GM13977 (cell line): ENCODE data around the gene IFT88.
"Not testable (repeated sequence)": the region's sequence is repeated elsewhere in the genome, so short reads cannot be mapped to it uniquely, and the experiment has no call there.

Source experiments
- DNase-seq: peaks from one replicate; pipeline ENCODE4 v3.0.0; 2012; ENCODE audit warnings: low spot score
- in situ Hi-C: fragments of 300-500 bp; cut with MboI; formaldehyde crosslinking; loops from one replicate; pipeline ENCODE4 v1.12.0; 2022; ENCODE audit warnings: low sequenced_read_pairs, low pct_unique_long_range_greater_than_20kb, mixed read lengths, inconsistent platforms; ENCODE audit not compliant: unreplicated experiment
- TF ChIP-seq, protein P1 (sequence below): IDR thresholded peaks from 2 replicates; pipeline ENCODE4 v1.5.1; 2012; ENCODE audit warnings: mild to moderate bottlenecking, control low read depth; ENCODE audit not compliant: insufficient read depth; ENCODE audit errors: extremely low read depth, missing control alignments

The IFT88 gene

DNA sequence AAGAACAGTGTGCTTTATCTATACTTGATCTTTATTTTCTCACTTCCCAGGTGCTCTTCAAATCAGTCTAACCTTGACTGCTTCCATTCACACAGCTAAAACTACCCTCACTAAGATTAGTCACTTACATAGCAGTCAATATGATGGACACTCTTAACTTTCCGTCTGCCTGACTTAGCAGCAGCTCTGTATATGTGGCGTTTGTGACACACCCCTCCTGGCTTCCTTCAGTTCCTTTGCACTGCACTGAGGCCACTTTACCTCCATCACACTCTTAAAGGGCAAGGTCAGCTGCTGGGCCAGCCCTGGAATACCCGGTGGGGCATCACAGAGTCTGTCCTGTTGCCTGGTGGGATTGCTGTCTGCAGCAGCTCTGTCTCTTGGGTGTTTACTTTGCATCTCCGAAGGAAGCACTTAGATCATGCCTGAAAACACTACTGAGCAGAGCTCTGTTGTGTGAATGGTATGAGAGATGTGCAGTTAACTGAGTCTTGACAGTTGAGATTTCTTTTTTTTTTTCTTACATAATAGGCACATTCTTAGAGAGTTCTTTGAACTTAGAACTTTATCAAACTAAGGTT, 101.0 kb downstream of the IFT88 start:
- no peak for DNase-seq
- in situ Hi-C loops = no loop called here
- TF ChIP-seq, protein P1, sequence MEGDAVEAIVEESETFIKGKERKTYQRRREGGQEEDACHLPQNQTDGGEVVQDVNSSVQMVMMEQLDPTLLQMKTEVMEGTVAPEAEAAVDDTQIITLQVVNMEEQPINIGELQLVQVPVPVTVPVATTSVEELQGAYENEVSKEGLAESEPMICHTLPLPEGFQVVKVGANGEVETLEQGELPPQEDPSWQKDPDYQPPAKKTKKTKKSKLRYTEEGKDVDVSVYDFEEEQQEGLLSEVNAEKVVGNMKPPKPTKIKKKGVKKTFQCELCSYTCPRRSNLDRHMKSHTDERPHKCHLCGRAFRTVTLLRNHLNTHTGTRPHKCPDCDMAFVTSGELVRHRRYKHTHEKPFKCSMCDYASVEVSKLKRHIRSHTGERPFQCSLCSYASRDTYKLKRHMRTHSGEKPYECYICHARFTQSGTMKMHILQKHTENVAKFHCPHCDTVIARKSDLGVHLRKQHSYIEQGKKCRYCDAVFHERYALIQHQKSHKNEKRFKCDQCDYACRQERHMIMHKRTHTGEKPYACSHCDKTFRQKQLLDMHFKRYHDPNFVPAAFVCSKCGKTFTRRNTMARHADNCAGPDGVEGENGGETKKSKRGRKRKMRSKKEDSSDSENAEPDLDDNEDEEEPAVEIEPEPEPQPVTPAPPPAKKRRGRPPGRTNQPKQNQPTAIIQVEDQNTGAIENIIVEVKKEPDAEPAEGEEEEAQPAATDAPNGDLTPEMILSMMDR = no peak

DNA sequence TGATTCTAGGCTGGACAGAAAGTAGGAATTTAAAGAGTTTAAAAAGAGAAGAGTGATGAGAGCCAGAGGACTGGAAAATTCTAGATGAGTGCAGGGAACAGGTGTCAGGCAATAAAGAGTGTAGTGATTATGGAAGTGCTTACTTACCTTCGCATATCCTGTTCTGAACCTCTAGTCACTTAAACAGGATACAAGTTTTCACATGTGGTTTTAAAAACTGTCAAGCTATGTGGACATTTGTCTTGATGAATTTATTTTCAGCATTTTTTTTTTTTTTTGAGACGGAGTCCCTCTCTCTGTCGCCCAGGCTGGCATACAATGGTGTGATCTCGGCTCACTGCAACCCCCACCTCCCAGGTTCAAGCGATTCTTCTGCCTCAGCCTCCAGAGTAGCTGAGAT, 102.2 kb downstream of the IFT88 start:
- DNase-seq = no peak
- in situ Hi-C loops = no loop called here
- TF ChIP-seq, protein P1 = no peak

DNA sequence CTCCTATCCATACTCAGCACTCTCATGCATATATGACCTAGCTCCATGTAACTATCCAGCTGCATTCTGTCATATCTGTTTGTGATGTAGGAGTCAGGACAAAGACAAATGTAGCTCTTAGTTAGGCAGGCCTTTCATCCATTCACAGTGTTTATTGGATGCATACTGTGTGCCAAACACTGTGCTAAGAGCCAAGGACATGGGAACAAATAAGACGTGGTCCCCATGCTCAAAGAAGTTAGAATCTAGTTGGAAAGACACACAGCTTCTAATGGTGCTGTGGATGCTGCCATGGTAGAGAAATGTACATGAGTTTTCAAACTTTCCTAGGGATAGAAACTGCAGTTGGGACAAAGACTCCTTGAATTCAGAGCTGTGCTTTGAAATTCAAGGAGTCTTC, 104.8 kb downstream of the IFT88 start:
- TF ChIP-seq, protein P1 = no peak
- in situ Hi-C loops = no loop called here
- no peak for DNase-seq

DNA sequence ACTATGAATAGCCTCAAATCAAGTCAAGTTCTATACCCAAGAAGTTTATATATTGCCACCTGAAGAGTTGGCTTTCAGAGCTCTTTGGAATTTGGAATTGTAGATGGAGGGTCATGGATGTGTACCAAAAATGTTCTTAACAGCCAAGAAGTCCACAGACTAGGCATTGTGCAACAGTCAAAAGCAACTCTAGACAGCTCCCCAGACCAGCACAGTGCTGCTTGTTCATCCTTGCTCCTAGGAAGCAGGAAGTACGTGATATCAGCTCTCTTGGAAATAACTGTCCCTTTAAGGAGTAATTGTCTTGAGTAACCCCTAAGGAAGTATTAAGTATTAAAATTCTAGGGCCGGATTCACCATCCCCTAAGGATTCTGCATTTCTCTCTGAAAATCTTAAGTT, 105.8 kb downstream of the IFT88 start:
- TF ChIP-seq, protein P1 = no peak
- no peak for DNase-seq
- in situ Hi-C loops = no loop called here

DNA sequence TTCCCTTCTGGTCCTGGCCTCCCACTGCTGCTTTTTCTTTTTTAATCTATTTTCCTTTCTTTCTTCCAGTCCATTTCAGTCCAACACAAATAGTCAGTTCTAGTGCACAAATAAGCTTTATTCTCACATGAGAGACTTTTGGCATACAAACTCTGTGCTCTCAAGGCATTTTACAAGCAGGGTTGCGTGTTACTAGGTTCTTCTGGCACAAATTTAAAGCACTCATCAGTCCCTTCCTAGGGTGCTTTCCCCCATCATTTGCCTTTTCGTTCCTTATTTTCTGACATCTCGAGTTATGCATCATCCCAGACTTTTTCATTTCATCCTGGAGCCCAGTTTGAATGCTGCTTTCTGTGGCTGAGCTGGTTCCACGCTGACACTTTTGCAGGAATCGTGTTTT, 106.8 kb downstream of the IFT88 start:
- DNase-seq = no peak

DNA sequence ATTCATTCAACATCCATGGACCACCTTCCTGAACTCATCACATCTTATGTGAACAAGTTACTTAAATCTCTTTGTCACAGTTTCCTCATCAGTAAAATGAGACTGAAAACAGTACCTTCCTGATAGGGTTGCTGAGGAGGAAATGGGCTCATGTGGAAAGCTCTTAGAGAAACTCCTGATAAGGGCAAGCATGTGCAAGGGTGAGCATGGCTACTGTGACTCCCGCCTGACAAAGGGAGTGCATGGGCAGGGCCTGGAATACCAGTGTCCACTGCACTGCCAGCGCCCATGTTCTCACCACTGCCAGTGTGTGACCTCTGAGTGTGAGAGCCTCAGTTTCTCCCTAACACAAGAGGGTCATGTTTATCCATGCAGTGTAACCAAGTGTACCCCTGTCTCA, 109.3 kb downstream of the IFT88 start:
- TF ChIP-seq, protein P1 = no peak
- in situ Hi-C loops = no loop called here
- no peak for DNase-seq

More for the DNA sequence above, 106.8 kb downstream of the IFT88 start:
- in situ Hi-C loops = no loop called here
- TF ChIP-seq, protein P1 = no peak

DNA sequence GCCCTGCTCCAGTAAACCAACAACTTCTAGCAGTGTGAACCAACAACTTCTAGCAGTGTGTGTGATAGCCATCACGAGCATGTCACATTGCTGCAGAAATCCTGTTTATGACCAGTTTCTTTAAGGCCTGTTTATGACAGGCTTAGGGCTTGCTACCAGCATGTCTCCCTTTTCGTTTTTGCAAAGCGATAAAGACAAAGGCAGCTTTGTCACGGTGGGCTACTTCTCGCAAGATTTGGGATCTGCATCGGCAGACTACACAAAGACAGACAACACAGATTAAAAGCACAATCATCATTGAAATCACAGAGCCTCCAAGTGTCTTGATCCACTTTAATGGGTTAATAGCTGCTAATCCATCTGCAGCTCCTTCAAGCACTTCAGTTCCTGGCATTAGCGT, 111.6 kb downstream of the IFT88 start:
- in situ Hi-C loops, DNase-seq: not testable (repeated sequence)
